Measurements from ENCODE around the gene CLK3.
A peak's percentile ranks its signal among the peaks of the same experiment; 100 is the strongest.

CLK3 gene

DNA sequence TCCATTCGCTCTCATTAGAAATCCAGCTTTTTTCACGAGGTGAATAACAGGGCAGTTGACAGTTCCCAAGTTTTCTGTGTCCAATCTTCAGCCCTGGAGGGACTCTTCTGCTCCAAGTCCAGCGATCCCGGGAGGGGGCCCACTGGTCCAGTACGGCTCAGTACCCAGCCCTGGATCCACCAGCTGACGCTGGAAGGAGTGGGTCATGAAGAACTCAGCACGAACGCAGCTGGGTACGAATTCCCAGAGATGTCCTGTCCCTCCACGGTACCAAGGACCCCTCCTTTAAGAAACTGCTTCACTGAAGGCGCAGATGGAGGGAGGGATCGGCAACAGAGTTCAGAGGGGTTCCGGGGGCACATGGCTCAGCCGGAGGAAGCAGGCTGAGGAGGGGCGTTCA, 16.5 kb upstream of the CLK3 start:
- no peaks in the 10 kb centered on the region for H3K9me3 ChIP-seq (ENCODE audit: control insufficient read depth, low read length)
- H3K4me1 ChIP-seq (ENCODE audit: control insufficient read depth, insufficient read depth, low read length, poor library complexity, severe bottlenecking), result peaks cover 13% of the 10 kb centered on the region
- H3K36me3 ChIP-seq (ENCODE audit: control insufficient read depth, insufficient read depth, low read length), result peaks cover 12% of the 10 kb centered on the region
- peak overlapping the region; percentile 75 for H3K4me3 ChIP-seq (ENCODE audit: insufficient read depth, low read depth, low read length, poor library complexity, severe bottlenecking)
- no peak for DNase-seq
- H3K27ac ChIP-seq (ENCODE audit: insufficient read depth, low read length, poor library complexity, severe bottlenecking), result peak overlapping the region; percentile 74
- no peaks in the 10 kb centered on the region for H3K27me3 ChIP-seq (replicated peaks; ENCODE audit: control insufficient read depth, insufficient read depth, low read length, poor library complexity, severe bottlenecking)

DNA sequence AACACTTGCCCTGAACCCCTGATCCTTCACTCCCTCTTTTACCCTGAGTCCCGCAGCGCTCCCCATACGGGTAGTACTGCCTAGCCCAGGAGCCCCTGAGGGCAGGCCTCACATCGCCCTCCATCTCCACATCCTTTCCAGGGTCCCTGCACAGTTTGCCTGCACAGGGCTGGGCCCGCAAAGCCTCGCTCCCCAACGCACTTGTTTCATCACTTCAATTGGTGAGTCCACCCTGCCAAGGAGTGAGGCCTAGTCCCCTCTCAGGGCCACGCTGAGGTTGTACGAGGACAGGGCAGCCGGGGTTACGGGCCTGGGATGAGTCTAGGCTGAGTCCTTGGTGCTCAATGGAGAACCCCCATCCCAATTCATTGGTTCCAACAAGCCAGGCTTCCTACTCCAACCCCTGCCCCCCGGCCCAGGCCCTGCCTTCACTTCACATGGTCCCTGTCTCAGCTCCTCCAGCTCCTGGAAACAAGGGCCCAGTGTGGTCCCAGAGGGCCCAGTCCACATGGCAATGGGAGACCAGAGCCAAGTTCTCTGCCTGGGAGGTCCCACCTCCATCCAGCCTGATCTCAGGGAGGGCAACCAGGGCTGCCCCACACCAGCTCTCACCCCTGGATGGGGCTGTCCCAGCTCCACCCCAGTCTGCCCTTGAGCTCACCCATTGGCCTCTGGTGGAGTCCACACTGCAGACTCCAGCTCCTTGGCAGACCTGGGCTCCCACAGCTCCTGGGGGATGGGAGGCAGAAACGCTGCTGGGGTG, 12.4 kb upstream of the CLK3 start:
- Histone ChIP-seq H3K4me3 (ENCODE audit: insufficient read depth, low read depth, low read length, poor library complexity, severe bottlenecking) (no peak overlapping the region), H3K36me3 (ENCODE audit: control insufficient read depth, insufficient read depth, low read length) (no peaks in the 10 kb centered on the region), H3K4me1 (ENCODE audit: control insufficient read depth, insufficient read depth, low read length, poor library complexity, severe bottlenecking) (peaks cover 9% of the 10 kb centered on the region), H3K27me3 (replicated peaks; ENCODE audit: control insufficient read depth, insufficient read depth, low read length, poor library complexity, severe bottlenecking) (no peaks in the 10 kb centered on the region), H3K9me3 (ENCODE audit: control insufficient read depth, low read length) (no peaks in the 10 kb centered on the region), H3K27ac (ENCODE audit: insufficient read depth, low read length, poor library complexity, severe bottlenecking) (no peak overlapping the region)
- no peak for DNase-seq

DNA sequence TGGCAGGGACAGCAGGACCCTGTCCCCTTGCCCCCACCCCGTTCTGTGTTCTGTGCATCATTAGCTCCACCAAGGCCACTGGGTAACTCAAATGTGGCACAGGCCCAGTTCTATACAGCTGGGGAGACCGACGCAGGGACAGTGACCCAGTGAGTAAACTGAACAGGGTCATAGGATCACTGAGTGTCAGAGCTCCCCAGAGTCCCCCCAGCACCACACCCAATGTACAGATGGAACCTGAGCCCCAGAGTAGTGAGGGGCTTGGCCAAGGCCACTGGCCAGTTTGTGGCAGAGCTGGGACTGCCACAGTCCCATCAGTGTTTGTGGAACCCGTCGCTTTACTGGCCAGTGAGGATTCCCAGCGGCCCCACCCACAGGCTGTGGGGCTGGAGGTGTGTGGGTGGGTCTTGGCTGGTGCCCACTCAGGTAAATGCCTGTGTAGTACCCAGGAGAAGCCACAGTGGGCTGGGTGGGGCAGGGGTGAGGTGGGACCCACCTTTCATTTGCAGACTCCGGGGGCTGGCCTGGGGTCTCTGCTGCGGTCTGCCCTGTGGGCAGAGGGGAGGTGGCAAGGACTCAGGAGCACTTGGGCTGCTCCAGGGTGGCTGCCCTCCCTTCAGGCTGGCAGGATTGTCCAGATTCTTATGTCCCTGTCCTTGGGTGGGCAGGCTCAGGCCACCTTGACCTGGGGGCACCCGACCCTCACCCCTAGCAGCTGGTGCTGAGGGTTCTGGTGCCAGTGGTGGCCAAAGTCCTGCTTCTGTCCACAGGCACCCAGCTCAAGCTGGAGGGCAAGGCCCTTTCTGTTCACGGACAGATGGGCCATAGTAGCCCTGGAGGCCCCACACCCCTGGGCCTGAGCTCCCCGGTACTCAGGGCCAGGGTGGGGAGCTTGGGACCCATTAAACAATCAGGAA, 11.6 kb upstream of the CLK3 start:
- Histone ChIP-seq H3K4me1 (ENCODE audit: control insufficient read depth, insufficient read depth, low read length, poor library complexity, severe bottlenecking) (peaks cover 3% of the 10 kb centered on the region), H3K27ac (ENCODE audit: insufficient read depth, low read length, poor library complexity, severe bottlenecking) (no peak overlapping the region), H3K36me3 (ENCODE audit: control insufficient read depth, insufficient read depth, low read length) (no peaks in the 10 kb centered on the region), H3K27me3 (replicated peaks; ENCODE audit: control insufficient read depth, insufficient read depth, low read length, poor library complexity, severe bottlenecking) (no peaks in the 10 kb centered on the region), H3K4me3 (ENCODE audit: insufficient read depth, low read depth, low read length, poor library complexity, severe bottlenecking) (no peak overlapping the region), H3K9me3 (ENCODE audit: control insufficient read depth, low read length) (no peaks in the 10 kb centered on the region)
- no peak for DNase-seq

DNA sequence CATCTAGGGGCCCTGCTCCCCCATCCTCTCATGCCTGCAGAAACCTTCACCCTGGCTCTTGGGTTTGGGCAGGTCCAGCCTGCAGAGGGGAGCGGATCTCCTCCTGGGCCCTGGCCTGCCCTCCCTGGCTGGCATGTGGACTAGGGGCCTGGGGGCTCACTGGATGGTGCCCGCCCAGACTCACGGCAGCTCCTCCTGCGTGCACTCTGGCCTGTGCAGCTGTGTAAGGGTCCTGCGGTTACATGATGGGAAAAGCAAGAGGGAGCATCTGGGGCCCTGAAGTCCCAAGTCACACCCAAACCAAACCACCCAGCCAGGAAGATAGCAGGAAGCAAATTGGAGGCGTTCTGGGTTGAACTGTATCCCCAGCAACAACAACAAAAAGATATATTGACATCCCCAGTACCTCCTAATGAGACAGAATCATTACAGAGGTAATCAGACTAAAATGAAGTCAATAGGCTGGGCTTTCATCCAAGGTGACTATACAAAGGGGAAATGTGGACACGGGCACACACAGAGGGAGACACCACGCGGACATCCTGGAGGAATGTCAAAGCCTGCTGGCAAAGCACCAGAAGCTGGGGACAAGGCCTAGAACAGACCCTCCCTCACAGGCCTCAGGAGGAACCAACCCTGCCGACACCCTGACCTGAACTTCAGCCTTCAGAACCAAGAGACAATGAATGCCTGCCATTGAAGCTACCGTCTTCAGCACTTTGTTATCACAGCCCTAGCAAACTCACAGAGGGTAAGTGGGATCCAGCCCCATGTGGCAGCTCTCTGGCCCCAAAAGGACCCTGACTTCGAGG, 10.4 kb upstream of the CLK3 start:
- no peak overlapping the region for H3K4me3 ChIP-seq (ENCODE audit: insufficient read depth, low read depth, low read length, poor library complexity, severe bottlenecking)

DNA sequence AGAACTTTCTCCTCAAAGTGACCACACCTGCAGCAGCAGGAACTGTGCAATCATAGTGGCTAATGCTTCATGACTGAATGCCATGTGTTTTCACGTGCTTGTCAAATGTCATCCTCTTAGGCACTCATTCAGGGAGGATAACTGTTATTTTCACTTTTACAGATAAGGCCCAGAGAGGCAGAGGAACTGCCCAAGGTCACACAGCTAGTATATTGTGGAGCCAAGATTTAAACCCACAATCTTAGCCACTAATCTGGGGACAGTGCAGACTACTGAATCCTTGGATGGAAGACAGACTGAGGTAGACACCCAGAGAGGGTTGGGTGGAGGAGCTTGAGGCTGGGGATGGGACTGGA, 9.9 kb upstream of the CLK3 start:
- no peaks in the 10 kb centered on the region for H3K36me3 ChIP-seq (ENCODE audit: control insufficient read depth, insufficient read depth, low read length)
- no peak overlapping the region for H3K4me3 ChIP-seq (ENCODE audit: insufficient read depth, low read depth, low read length, poor library complexity, severe bottlenecking)
- no peak overlapping the region for H3K27ac ChIP-seq (ENCODE audit: insufficient read depth, low read length, poor library complexity, severe bottlenecking)
- no peaks in the 10 kb centered on the region for H3K27me3 ChIP-seq (replicated peaks; ENCODE audit: control insufficient read depth, insufficient read depth, low read length, poor library complexity, severe bottlenecking)
- no peaks in the 10 kb centered on the region for H3K9me3 ChIP-seq (ENCODE audit: control insufficient read depth, low read length)
- no peak for DNase-seq
- H3K4me1 ChIP-seq (ENCODE audit: control insufficient read depth, insufficient read depth, low read length, poor library complexity, severe bottlenecking), result no peaks in the 10 kb centered on the region

More for the DNA sequence above, 10.4 kb upstream of the CLK3 start:
- no peak overlapping the region for H3K27ac ChIP-seq (ENCODE audit: insufficient read depth, low read length, poor library complexity, severe bottlenecking)
- H3K27me3 ChIP-seq (replicated peaks; ENCODE audit: control insufficient read depth, insufficient read depth, low read length, poor library complexity, severe bottlenecking), result no peaks in the 10 kb centered on the region
- H3K4me1 ChIP-seq (ENCODE audit: control insufficient read depth, insufficient read depth, low read length, poor library complexity, severe bottlenecking), result no peaks in the 10 kb centered on the region
- no peak for DNase-seq
- H3K36me3 ChIP-seq (ENCODE audit: control insufficient read depth, insufficient read depth, low read length), result no peaks in the 10 kb centered on the region
- no peaks in the 10 kb centered on the region for H3K9me3 ChIP-seq (ENCODE audit: control insufficient read depth, low read length)

DNA sequence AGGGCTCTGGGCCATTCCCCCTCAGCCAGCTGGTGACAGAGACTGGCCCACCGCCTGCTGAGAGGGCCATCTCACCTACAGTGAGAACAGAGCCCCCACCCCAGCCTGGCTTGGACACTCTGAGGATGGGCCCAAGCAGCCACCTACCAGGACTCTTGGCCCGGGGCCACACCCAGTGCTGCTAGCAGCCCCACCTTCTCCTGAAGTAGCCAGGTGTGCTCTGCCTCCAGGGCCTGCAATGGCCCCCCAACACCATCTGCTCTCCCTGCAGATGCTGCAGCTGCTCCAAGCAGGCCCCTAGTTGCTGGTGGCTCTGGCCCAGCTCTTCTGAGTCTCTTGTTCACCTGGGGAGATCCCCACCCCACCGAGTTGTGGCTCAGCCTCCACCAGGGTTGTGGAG, 6.8 kb upstream of the CLK3 start:
- Histone ChIP-seq H3K4me1 (ENCODE audit: control insufficient read depth, insufficient read depth, low read length, poor library complexity, severe bottlenecking) (no peaks in the 10 kb centered on the region), H3K36me3 (ENCODE audit: control insufficient read depth, insufficient read depth, low read length) (no peaks in the 10 kb centered on the region), H3K27me3 (replicated peaks; ENCODE audit: control insufficient read depth, insufficient read depth, low read length, poor library complexity, severe bottlenecking) (no peaks in the 10 kb centered on the region), H3K9me3 (ENCODE audit: control insufficient read depth, low read length) (no peaks in the 10 kb centered on the region), H3K4me3 (ENCODE audit: insufficient read depth, low read depth, low read length, poor library complexity, severe bottlenecking) (no peak overlapping the region), H3K27ac (ENCODE audit: insufficient read depth, low read length, poor library complexity, severe bottlenecking) (no peak overlapping the region)
- no peak for DNase-seq

DNA sequence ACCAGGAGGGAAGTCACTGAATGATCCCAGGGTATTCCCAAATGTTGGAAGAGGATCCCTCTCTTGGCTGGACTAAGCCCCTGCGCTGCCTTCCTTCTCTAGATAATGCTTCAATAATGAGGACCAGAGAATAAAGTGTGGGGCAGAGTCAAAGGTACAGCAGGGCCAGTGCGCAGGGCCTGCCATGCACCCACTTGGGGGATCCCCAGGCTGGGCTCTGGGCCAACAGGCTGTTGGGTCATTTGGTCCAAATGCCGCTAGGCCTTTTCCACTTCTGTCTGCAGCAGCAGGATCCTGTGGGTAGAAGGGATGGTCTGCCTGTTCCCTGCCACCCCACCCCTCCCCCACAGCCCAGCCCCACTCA, 5.7 kb upstream of the CLK3 start:
- no peak for DNase-seq
- Histone ChIP-seq H3K9me3 (ENCODE audit: control insufficient read depth, low read length) (no peaks in the 10 kb centered on the region), H3K4me1 (ENCODE audit: control insufficient read depth, insufficient read depth, low read length, poor library complexity, severe bottlenecking) (peaks cover 2% of the 10 kb centered on the region), H3K4me3 (ENCODE audit: insufficient read depth, low read depth, low read length, poor library complexity, severe bottlenecking) (no peak overlapping the region), H3K27ac (ENCODE audit: insufficient read depth, low read length, poor library complexity, severe bottlenecking) (no peak overlapping the region), H3K36me3 (ENCODE audit: control insufficient read depth, insufficient read depth, low read length) (no peaks in the 10 kb centered on the region), H3K27me3 (replicated peaks; ENCODE audit: control insufficient read depth, insufficient read depth, low read length, poor library complexity, severe bottlenecking) (no peaks in the 10 kb centered on the region)

DNA sequence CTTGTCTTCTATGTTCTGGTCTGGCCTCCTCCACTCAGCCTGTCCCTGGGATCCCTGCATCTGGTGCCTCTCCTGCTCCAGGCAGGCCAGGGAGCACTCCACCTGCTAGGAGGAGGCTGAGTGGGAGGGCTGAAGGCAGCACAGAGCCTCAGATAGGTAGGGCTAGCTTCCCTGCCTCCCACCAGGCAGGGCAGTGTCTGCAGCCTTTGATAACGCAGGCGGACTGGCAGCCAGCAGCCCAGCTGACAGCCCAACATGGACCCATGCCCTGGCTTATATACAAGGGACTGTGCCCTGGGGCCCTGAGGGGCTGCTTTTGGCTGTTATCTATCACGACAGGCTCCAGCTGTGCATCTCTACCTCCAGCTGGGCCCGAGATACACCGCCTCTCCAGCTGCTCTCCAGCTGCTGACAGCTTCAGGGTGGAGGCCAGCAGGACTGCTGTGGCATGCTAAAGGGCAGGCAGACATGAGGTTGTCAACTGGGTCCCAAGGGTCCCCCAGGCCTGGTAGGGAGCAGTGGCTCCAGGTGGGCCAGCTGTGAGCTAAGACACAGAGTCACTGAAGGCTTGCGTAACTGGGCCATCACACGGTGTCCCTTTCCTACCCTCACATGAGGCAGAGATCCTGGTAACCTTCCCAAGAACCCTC, 5.2 kb upstream of the CLK3 start:
- no peak for DNase-seq
- no peaks in the 10 kb centered on the region for H3K27me3 ChIP-seq (replicated peaks; ENCODE audit: control insufficient read depth, insufficient read depth, low read length, poor library complexity, severe bottlenecking)
- no peaks in the 10 kb centered on the region for H3K9me3 ChIP-seq (ENCODE audit: control insufficient read depth, low read length)
- no peaks in the 10 kb centered on the region for H3K36me3 ChIP-seq (ENCODE audit: control insufficient read depth, insufficient read depth, low read length)
- H3K4me3 ChIP-seq (ENCODE audit: insufficient read depth, low read depth, low read length, poor library complexity, severe bottlenecking), result no peak overlapping the region
- H3K27ac ChIP-seq (ENCODE audit: insufficient read depth, low read length, poor library complexity, severe bottlenecking), result no peak overlapping the region
- H3K4me1 ChIP-seq (ENCODE audit: control insufficient read depth, insufficient read depth, low read length, poor library complexity, severe bottlenecking), result peaks cover 5% of the 10 kb centered on the region

DNA sequence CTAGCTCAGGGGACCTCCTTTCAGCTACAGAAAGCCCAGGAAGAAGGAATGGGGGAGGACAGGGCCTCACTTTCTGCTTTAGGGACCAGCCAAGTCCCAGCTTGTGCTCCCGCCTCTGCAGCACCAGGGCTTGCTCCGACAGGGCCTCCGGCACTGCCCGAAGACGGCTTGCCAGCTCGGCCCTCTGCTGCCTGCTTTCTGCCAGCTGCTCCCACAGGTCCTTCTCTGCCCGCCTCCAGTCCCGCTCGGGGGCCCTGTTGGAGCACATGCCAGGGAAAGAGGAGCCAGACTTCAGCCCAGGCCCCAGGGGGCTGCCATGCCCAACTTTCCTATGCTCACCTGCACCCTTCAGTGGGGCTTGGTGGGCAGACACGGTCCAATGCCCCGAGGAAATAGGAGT, 4.3 kb upstream of the CLK3 start:
- no peak overlapping the region for H3K27ac ChIP-seq (ENCODE audit: insufficient read depth, low read length, poor library complexity, severe bottlenecking)
- DNase-seq, result no peak
- H3K4me3 ChIP-seq (ENCODE audit: insufficient read depth, low read depth, low read length, poor library complexity, severe bottlenecking), result no peak overlapping the region
- H3K27me3 ChIP-seq (replicated peaks; ENCODE audit: control insufficient read depth, insufficient read depth, low read length, poor library complexity, severe bottlenecking), result no peaks in the 10 kb centered on the region
- H3K9me3 ChIP-seq (ENCODE audit: control insufficient read depth, low read length), result no peaks in the 10 kb centered on the region
- H3K4me1 ChIP-seq (ENCODE audit: control insufficient read depth, insufficient read depth, low read length, poor library complexity, severe bottlenecking), result peaks cover 5% of the 10 kb centered on the region
- no peaks in the 10 kb centered on the region for H3K36me3 ChIP-seq (ENCODE audit: control insufficient read depth, insufficient read depth, low read length)
